ENCODE data around the gene C6. TPM values are rescaled to one million over a fixed set of nuclear protein-coding genes. Genes with fewer than 3 reads are reported as not detected.
"Not testable (repeated sequence)": the region's sequence is repeated elsewhere in the genome, so short reads cannot be mapped to it uniquely, and the experiment has no call there.

Gene C6
- not detected in 2 replicates for total RNA-seq

DNA sequence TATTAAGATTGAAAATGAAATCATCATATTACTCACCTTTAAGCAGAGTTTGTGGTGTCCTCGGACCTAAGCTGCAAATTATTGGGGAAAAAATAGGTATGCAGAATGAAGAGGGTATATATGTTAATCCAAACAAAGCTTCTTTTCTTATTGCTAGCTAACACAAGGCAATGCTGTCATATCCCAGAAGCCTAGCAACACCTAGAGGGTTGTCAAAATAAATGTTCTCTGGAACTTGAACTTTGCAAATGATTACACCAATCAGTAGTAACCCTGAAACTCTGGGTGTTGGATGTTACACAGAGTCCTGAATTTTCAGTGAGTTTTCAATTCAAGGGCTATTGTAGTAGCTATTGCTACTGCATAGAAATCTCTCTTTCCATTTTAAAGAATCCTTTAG, at the start of gene C6:
TSS of gene C6 (minus strand) at position 193 of the 400 bp plus-strand sequence. CDS start 10,302 bp downstream, outside the sequence.
- Mint-ChIP-seq H3K4me1 (no peaks in the 10 kb centered on the region), H3K36me3 (ENCODE audit: low read depth) (no peaks in the 10 kb centered on the region), H3K27me3 (no peaks in the 10 kb centered on the region), H3K27ac (no peak within 1 kb of the TSS), H3K9me3 (no peaks in the 10 kb centered on the region), H3K4me3 (no peak within 1 kb of the TSS)
- intact Hi-C loops (cut with micrococcal nuclease) = no loop called here
- DNase-seq = no peak

DNA sequence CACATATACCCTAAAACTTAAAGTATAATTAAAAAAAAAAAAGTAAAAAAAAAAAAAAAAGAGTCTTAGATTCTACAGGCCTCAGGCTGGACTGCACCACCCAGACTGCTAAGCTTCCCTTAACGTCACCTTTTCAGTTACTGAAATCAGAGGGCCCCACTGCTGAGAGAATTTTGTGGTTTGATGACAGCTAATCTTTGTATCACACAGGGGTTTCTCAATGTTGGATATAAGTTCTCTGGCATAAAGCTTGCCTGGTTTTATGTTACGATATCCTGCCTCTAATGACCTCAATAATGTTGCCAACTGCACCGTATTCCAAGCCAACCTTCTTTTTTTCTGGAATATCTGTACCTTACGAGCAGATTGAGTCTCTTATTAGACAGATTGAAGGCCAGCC, 43.1 kb upstream of the C6 start:
- no peaks in the 10 kb centered on the region for H3K9me3 Mint-ChIP-seq
- intact Hi-C loops (cut with micrococcal nuclease) = no loop called here
- no peaks in the 10 kb centered on the region for H3K36me3 Mint-ChIP-seq (ENCODE audit: low read depth)
- no peaks in the 10 kb centered on the region for H3K27me3 Mint-ChIP-seq
- no peaks in the 10 kb centered on the region for H3K4me1 Mint-ChIP-seq
- H3K4me3 Mint-ChIP-seq = no peak overlapping the region
- no peak overlapping the region for H3K27ac Mint-ChIP-seq
- DNase-seq = no peak

DNA sequence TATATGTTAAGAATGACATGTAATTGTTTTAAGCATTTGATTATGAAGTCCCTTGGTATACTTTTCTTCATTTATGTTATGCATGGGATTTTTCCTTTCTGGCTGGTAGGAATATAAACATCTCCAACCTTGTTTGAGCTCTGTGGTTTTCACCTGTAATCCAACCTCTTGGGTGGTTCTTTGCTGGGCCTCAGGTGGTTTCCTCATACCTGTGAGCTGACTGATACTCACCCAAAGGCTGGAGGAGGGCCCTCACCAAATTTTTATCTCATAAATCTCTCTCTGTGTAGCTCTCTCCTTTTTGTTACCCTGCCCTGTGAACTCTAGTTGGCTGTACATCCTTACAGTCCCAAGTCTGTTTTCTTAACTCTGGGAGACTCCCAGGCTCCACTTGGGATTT, 39.8 kb upstream of the C6 start:
- no peaks in the 10 kb centered on the region for H3K9me3 Mint-ChIP-seq
- no peak overlapping the region for H3K27ac Mint-ChIP-seq
- no peaks in the 10 kb centered on the region for H3K27me3 Mint-ChIP-seq
- H3K4me1 Mint-ChIP-seq = no peaks in the 10 kb centered on the region
- intact Hi-C loops (cut with micrococcal nuclease) = no loop called here
- no peak overlapping the region for H3K4me3 Mint-ChIP-seq
- no peaks in the 10 kb centered on the region for H3K36me3 Mint-ChIP-seq (ENCODE audit: low read depth)
- DNase-seq = no peak

DNA sequence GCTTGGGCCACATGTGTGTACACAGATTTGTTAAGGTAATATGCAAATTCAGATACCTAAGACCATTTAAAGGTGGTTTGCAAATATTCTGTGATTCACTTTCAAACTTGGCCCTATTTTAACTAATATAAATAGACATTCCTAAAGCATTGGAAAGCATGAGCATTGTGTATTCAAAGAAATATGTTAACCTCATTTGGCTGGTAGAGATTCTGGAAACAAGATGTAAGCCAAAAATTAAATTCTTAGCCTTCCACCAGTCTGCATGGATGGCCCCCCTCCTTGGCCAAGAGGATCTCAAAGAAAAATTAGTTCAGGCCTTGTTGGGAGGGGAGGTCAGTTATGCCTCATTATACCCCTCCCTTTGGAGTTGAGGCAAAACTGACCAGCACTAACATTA, 38.7 kb upstream of the C6 start:
- intact Hi-C loops (cut with micrococcal nuclease) = no loop called here
- Mint-ChIP-seq H3K4me1 (no peaks in the 10 kb centered on the region), H3K27ac (no peak overlapping the region), H3K36me3 (ENCODE audit: low read depth) (no peaks in the 10 kb centered on the region), H3K9me3 (no peaks in the 10 kb centered on the region), H3K4me3 (no peak overlapping the region), H3K27me3 (no peaks in the 10 kb centered on the region)
- no peak for DNase-seq

DNA sequence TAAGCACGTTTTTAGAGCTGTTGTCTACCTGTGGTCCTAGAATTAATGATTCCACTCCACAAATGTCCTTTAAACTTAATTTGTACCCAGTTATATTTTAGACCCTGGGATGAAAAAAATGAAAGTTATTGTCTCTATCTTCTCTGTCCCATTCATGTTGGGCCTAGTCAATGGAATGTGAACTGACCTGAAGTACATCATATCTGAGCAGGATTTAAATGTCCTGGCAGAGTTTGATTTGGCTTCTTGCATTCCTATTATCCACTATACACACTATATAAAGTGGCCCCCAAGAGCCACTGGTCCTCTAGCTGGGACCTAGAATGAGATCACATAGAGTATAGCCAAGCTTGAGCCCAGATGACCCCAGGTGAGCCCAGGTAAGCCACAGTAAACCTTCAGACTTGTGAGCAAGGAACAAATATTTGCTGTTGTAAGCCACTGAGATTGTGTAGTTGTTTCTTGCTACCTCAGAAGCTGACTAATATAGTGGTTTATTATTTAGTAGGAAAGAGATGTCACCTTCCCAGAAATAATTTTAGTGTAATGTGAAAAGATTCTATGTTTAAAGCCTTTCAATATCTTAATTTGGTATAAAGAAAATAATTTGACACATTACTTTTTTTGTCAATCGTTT, 37.1 kb upstream of the C6 start:
- H3K27ac Mint-ChIP-seq = no peak overlapping the region
- intact Hi-C loops (cut with micrococcal nuclease) = no loop called here
- DNase-seq = no peak
- no peaks in the 10 kb centered on the region for H3K27me3 Mint-ChIP-seq
- no peaks in the 10 kb centered on the region for H3K9me3 Mint-ChIP-seq
- H3K36me3 Mint-ChIP-seq (ENCODE audit: low read depth) = no peaks in the 10 kb centered on the region
- no peaks in the 10 kb centered on the region for H3K4me1 Mint-ChIP-seq
- no peak overlapping the region for H3K4me3 Mint-ChIP-seq

DNA sequence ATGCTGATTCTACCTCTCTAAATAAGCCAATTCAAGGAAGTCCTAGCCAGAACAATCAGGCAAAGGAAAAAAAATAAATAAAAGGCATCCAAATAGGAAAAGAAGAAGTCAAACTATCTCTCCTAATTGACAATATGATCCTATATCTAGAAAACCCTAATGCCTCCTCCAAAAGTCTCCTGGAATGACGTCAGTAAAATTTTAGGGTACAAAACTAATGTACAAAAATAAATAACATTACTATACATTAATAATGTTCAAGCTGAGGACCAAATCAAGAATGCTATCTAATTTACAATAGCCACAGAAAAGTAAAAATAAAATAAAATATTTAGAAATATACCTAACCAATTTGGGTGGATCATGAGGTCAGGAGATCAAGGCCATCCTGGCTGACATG, 33.8 kb upstream of the C6 start:
- no peaks in the 10 kb centered on the region for H3K27me3 Mint-ChIP-seq
- H3K27ac Mint-ChIP-seq = no peak overlapping the region
- intact Hi-C loops (cut with micrococcal nuclease) = no loop called here
- no peaks in the 10 kb centered on the region for H3K9me3 Mint-ChIP-seq
- DNase-seq = no peak
- H3K36me3 Mint-ChIP-seq (ENCODE audit: low read depth) = no peaks in the 10 kb centered on the region
- H3K4me3 Mint-ChIP-seq = no peak overlapping the region
- no peaks in the 10 kb centered on the region for H3K4me1 Mint-ChIP-seq

DNA sequence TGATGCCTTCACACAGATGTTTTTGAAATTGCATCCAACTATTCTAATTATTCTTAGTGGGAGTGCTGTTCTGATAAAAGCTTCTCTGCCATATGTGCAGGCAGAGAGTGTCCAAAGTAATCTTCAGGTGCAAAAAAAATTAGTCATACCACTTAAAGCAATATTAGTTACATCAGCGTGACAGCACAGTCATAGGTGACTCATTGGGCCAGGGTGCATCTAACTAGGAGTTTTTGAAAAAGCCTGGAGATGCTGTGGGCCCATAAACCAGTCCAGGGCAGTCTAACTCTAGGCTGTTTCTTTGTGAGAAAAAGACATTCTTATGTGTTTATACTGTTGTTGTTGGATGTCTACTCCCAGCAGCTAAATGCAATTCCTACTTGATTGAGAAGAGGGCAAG, 33.0 kb upstream of the C6 start:
- no peaks in the 10 kb centered on the region for H3K4me1 Mint-ChIP-seq
- no peaks in the 10 kb centered on the region for H3K36me3 Mint-ChIP-seq (ENCODE audit: low read depth)
- H3K4me3 Mint-ChIP-seq = no peak overlapping the region
- H3K27ac Mint-ChIP-seq = no peak overlapping the region
- intact Hi-C loops (cut with micrococcal nuclease) = no loop called here
- no peak for DNase-seq
- no peaks in the 10 kb centered on the region for H3K27me3 Mint-ChIP-seq
- no peaks in the 10 kb centered on the region for H3K9me3 Mint-ChIP-seq

DNA sequence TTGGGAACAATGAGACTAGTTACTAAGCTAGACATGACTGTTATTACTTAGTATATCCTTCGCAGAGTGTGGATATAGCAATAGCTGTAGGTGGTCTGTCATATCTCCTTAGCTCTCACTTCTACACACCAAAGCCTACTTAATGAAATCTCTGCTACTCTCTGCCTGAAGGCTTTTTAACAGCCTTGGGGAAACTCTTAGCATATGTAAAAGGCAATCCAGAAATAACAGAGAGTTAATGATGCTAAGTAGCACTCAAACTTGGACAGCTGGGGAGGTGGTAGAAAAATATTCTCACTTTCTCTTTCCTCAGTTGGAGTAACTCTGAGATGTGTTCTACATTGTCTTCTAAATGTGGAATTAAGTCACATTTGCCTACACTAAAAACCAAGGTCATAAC, 30.2 kb upstream of the C6 start:
- Mint-ChIP-seq H3K9me3 (peaks cover under 1% of the 10 kb centered on the region), H3K4me3 (no peak overlapping the region), H3K27ac (no peak overlapping the region), H3K4me1 (no peaks in the 10 kb centered on the region), H3K27me3 (no peaks in the 10 kb centered on the region), H3K36me3 (ENCODE audit: low read depth) (no peaks in the 10 kb centered on the region)
- DNase-seq = no peak
- intact Hi-C loops (cut with micrococcal nuclease) = no loop called here

DNA sequence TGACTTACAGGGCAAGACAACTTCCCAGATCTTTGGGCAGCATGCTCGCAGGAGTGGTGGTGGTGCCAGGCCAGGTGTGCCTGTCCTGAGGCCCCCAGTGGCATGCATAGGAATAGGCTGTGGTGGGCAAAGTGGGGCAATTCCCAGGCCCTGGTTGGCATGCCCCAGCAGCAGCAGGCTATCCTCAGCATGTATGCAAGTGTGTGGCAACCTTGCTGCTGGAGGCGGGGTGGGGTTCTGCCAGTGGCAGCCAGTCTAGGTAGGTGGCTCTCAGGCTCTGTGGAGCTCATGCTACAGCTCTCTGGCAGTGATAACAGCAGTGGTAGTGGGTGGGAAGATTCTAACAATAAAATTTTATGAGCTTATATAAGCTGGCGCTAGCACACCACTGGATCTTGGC, 27.7 kb upstream of the C6 start:
- H3K4me3 Mint-ChIP-seq = no peak overlapping the region
- no peak for DNase-seq

DNA sequence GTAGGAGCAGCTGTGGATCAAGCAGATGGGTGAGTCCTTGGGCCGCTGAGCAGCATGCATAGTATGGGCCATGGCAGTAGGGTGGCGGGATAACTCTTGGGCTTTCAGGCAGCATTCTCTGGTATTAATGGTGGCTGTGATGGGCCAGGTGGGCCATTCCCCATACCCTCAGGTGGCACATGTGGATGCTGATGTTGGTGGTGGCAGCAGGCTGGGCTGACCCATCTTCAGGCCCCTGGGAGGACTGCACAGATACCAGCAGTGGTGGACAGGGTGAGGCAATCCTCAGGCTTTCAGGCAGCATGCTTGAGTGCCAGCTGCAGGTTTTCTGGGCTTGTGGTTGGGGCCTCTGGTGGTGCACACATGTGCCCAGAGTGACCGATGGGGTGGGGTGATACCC, 27.1 kb upstream of the C6 start:
- intact Hi-C loops (cut with micrococcal nuclease) = no loop called here
- H3K9me3 Mint-ChIP-seq = peaks cover 3% of the 10 kb centered on the region

More for the DNA sequence above, 27.7 kb upstream of the C6 start:
- intact Hi-C loops (cut with micrococcal nuclease) = no loop called here
- Mint-ChIP-seq H3K4me1 (no peaks in the 10 kb centered on the region), H3K27ac (no peak overlapping the region), H3K27me3 (no peaks in the 10 kb centered on the region), H3K9me3 (peaks cover 3% of the 10 kb centered on the region), H3K36me3 (ENCODE audit: low read depth) (no peaks in the 10 kb centered on the region)

DNA sequence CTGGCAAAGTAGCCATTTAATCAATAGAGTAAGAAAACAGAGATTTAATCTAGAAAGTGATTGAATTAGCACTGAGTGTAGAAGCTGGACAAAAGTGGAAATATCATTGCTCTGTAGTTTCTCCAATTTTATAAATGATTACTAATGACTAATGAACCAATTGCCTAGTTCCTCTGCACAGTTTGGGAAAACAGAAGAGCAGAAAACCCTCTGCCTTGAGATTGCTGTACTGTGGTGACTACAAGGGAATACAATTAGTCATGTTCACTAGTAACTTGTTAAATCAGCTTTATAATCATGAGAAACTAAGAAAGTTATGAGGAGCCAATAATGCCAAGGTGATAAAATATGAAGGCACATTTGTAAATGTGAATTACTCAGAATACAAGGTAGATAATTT, 21.1 kb upstream of the C6 start:
- Mint-ChIP-seq H3K27me3 (no peaks in the 10 kb centered on the region), H3K4me1 (no peaks in the 10 kb centered on the region), H3K4me3 (no peak overlapping the region), H3K27ac (no peak overlapping the region), H3K36me3 (ENCODE audit: low read depth) (no peaks in the 10 kb centered on the region), H3K9me3 (peaks cover 3% of the 10 kb centered on the region)
- DNase-seq = no peak
- intact Hi-C loops (cut with micrococcal nuclease) = no loop called here

More for the DNA sequence above, 27.1 kb upstream of the C6 start:
- Mint-ChIP-seq H3K4me1 (no peaks in the 10 kb centered on the region), H3K36me3 (ENCODE audit: low read depth) (no peaks in the 10 kb centered on the region), H3K4me3 (no peak overlapping the region), H3K27ac (no peak overlapping the region), H3K27me3 (no peaks in the 10 kb centered on the region)
- DNase-seq = no peak

DNA sequence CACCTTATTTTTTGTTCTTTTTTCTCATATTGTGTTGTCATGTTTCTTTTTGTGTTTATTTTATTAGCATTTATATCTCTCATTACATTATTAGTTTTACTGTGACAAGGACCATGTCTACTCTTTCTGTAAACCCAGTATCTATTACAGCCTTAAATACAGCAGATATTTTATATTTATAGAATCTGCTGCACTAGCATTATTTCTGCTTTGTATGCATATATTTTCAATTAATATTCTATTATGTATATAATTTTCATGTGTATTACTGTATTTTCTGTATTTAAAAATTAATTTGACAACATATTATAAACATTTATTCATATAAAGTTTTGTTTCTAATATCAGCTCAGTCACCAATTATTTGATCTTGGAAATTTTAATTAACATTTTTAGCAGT, 19.5 kb upstream of the C6 start:
- H3K27ac Mint-ChIP-seq = no peak overlapping the region
- intact Hi-C loops (cut with micrococcal nuclease) = no loop called here
- H3K4me1 Mint-ChIP-seq = no peaks in the 10 kb centered on the region
- H3K9me3 Mint-ChIP-seq = peaks cover 5% of the 10 kb centered on the region
- no peaks in the 10 kb centered on the region for H3K36me3 Mint-ChIP-seq (ENCODE audit: low read depth)
- no peak overlapping the region for H3K4me3 Mint-ChIP-seq
- DNase-seq = no peak
- H3K27me3 Mint-ChIP-seq = no peaks in the 10 kb centered on the region

DNA sequence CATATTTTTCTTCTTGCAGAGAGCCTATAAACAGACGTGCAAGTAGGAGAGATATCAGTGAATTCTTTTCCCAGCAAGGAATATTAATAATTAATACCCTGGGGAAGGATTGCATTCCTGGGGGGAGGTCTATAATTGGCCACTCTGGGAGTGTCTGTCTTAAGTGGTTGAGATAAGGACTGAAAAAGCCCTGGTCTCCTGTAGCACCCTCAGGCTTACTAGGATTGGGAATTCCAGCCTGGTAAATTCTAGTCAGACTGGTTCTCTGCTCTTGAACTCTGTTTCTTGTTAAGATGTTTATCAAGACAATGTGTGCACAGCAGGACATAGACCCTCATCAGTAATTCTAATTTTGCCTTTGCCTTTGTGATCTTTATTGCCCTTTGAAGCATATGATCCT, 16.9 kb upstream of the C6 start:
- DNase-seq; intact Hi-C loops (cut with micrococcal nuclease); H3K36me3 Mint-ChIP-seq (ENCODE audit: low read depth); H3K4me3 Mint-ChIP-seq; H3K27ac Mint-ChIP-seq; H3K9me3 Mint-ChIP-seq; H3K4me1 Mint-ChIP-seq; H3K27me3 Mint-ChIP-seq: not testable (repeated sequence)

DNA sequence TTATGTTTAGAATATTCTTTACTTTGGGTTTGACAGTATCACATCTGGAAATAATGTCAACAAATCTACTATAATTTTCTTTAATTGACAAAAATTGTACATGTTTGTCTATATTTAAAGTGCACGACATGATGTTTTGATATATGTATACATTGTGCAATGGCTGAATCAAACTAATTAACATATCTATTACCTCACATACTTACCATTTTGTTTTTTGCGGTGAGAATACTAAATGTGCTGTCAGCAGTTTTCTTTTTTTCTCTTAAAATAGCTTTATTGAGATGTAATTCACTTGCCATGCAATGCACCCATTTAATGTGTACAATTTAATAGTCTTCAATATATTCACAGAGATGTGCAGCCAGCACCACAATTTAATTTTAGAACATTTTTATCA, 10.6 kb upstream of the C6 start:
- intact Hi-C loops (cut with micrococcal nuclease) = no loop called here
- Mint-ChIP-seq H3K9me3 (peaks cover 9% of the 10 kb centered on the region), H3K4me1 (no peaks in the 10 kb centered on the region), H3K27me3 (no peaks in the 10 kb centered on the region), H3K36me3 (ENCODE audit: low read depth) (no peaks in the 10 kb centered on the region), H3K4me3 (no peak overlapping the region), H3K27ac (no peak overlapping the region)
- DNase-seq = no peak

DNA sequence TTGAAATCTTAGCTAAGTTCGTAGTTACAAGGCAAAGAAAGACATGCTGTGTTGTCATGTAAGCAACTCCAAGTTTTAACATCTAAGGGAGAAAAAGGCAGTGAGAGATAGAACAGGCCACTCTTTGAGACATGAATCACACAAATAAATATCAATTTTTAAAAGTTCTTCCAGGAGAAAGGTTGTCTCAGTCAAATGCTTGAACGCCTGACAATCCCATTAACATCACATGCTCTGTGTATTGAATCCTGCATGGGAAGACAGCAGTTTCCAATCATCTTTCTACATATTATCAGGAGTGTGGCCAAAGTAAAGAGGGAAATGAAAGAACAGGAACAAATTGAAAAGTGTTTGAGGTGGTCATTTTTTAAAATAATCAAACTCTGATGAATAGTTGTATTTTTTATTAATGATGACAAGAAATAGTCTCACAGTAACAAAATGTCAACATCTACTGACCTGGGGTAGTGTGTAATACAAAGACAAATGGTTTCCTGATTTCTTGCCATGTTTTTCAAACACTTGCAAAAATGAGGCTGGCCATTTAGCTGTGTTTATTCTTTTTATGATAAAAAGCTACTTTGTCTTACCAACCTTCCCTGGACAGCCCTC, 6.4 kb upstream of the C6 start:
- Mint-ChIP-seq H3K4me3 (no peak overlapping the region), H3K4me1 (no peaks in the 10 kb centered on the region)
- intact Hi-C loops (cut with micrococcal nuclease) = no loop called here

More for the DNA sequence above, 6.4 kb upstream of the C6 start:
- no peak for DNase-seq
- Mint-ChIP-seq H3K9me3 (no peaks in the 10 kb centered on the region), H3K27ac (no peak overlapping the region), H3K36me3 (ENCODE audit: low read depth) (no peaks in the 10 kb centered on the region), H3K27me3 (no peaks in the 10 kb centered on the region)

Data from activated CD4-positive, alpha-beta T cell treated with anti-CD3 and anti-CD28 coated beads, Interleukin-2, amount 10 ng/mL, durations not matched to agents 24 days and 14 days (primary cell).